GM12891 (cell line): ENCODE data around the gene ARHGEF7.

Experiments used
- POLR2A ChIP-seq: IDR thresholded peaks from 2 replicates; pipeline ENCODE4 v1.6.1; 2011; ENCODE audit warnings: low read depth, low read length, control low read depth
- POLR2AphosphoS5 ChIP-seq: IDR thresholded peaks from 2 replicates; pipeline ENCODE4 v1.6.1; 2011; ENCODE audit warnings: low read depth, low read length, control low read depth
- SPI1 ChIP-seq: IDR thresholded peaks from 2 replicates; pipeline ENCODE4 v1.6.1; 2011; ENCODE audit warnings: low read depth, low read length, control low read depth

DNA sequence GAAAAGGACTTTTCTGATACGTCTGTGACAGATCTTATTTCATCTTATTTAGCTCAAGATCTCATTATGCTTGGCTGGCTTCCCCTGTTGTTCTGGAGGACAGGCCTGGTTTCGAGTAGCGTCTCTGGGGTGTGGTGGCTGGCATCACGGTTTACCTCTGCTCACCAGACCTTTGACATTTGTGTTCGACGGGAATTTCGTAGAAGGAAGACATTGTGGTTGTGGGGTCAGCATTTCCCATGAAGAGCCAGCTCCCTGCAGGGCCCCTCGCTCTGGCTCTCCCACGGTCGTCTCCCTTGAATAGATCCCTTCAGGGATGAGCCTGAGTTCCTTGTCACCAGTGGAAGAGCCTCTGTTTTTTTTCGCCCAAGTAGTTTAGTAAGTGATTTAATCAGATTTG lies 126.8 kb downstream of the ARHGEF7 start:
- no peak for TF ChIP-seq POLR2A
- TF ChIP-seq POLR2AphosphoS5 = no peak
- no peak for TF ChIP-seq SPI1
